DMS153 treated with DMSO at 0.1 percent for 48 hours (cell line): ENCODE results near the gene TRIO.

Experiments
- DNase-seq: peaks from one replicate; lab custom pipeline; 2025; ENCODE audit not compliant: unreplicated experiment; lab: John Stamatoyannopoulos, UW

Gene TRIO

GRCh38 chr5:14145435-14146334, 2.5 kb downstream of the TRIO start:
- DNase-seq, result no peak

- no peak for DNase-seq
These were observed 3.6 kb downstream of the TRIO start for GRCh38 chr5:14146725-14147124.

- peak; percentile 90 for DNase-seq
These were observed 4.1 kb downstream of the TRIO start for GRCh38 chr5:14147210-14147609.

- no peak for DNase-seq
These were observed 5.3 kb downstream of the TRIO start for GRCh38 chr5:14148483-14148882.

GRCh38 chr5:14148890-14149671, 5.9 kb downstream of the TRIO start:
- DNase-seq, result no peak

- DNase-seq, result no peak
These were observed 6.6 kb downstream of the TRIO start for GRCh38 chr5:14149672-14150274.

- no peak for DNase-seq
These were observed 8.3 kb downstream of the TRIO start for GRCh38 chr5:14151416-14151815.

GRCh38 chr5:14153071-14153864, 10.1 kb downstream of the TRIO start:
- DNase-seq, result no peak

GRCh38 chr5:14153932-14154731, 11.0 kb downstream of the TRIO start:
- DNase-seq, result no peak

GRCh38 chr5:14155075-14155474, 11.9 kb downstream of the TRIO start:
- no peak for DNase-seq

- DNase-seq, result no peak
These were observed 12.6 kb downstream of the TRIO start for GRCh38 chr5:14155739-14156138.

GRCh38 chr5:14156290-14156649, 13.1 kb downstream of the TRIO start:
- no peak for DNase-seq

GRCh38 chr5:14156650-14157492, 13.7 kb downstream of the TRIO start:
- DNase-seq, result peak; percentile 63

GRCh38 chr5:14157493-14157782, 14.3 kb downstream of the TRIO start:
- DNase-seq, result no peak

GRCh38 chr5:14158890-14159666, 15.9 kb downstream of the TRIO start:
- DNase-seq, result no peak

- DNase-seq, result peak; percentile 57
These were observed 18.8 kb downstream of the TRIO start for GRCh38 chr5:14161825-14162556.

GRCh38 chr5:14164164-14165163, 21.3 kb downstream of the TRIO start:
- DNase-seq, result no peak
